Erythroblast (primary cell): ENCODE data around the gene SHISA2.

ENCODE experiments used
- GATA1 ChIP-seq: IDR thresholded peaks from 2 replicates; pipeline ENCODE4 v1.6.1; 2011; ENCODE audit warnings: low read depth, mild to moderate bottlenecking, control low read depth, low read length, moderate library complexity
- POLR2A ChIP-seq: IDR thresholded peaks from 2 replicates; pipeline ENCODE4 v1.6.1; 2011; ENCODE audit warnings: mild to moderate bottlenecking, low read length

DNA sequence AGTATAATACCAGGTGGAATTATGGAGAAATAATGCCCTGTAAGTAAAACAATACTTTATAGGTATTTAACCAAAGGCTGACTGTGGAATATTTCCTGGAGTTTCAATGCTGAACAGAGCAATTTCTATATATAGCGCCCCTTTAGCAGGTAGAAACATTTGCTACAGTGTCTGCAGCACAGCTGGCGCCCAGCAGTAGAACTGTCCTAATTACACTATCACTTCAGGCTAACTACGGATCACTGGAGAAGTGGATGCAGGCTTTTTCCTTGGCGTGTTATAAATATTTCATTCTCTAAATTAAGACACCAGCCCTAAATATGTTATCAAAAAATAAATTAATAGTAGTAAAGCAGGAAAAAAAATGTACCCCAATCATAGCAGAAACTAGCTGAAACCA, 3.1 kb downstream of the SHISA2 start:
- TF ChIP-seq POLR2A = no peak
- TF ChIP-seq GATA1 = no peak
